Loucy (cell line): ENCODE results near the gene OSBPL1A.

Source experiments
- H2AFZ ChIP-seq: fragments of 200-600 bp; sonication (generic); 2 replicates; pipeline ENCODE4 v1.6.0; 2016; ENCODE audit warnings: antibody characterized with exemption, mild to moderate bottlenecking, low read length, moderate library complexity
- H3F3A ChIP-seq: fragments of 200-600 bp; 2 replicates; pipeline ENCODE4 v1.6.0; 2016; ENCODE audit warnings: antibody characterized with exemption, low read depth, mild to moderate bottlenecking
- H3K27me3 ChIP-seq: fragments of 200-600 bp; sonication (generic); 2 replicates; pipeline ENCODE4 v1.6.1; 2014; ENCODE audit warnings: low read length, mild to moderate bottlenecking; ENCODE audit not compliant: insufficient read depth, poor library complexity, severe bottlenecking
- H3K36me3 ChIP-seq: fragments of 200-600 bp; sonication (generic); 2 replicates; pipeline ENCODE4 v1.6.1; 2016; ENCODE audit warnings: low read length; ENCODE audit not compliant: insufficient read depth
- H3K4me1 ChIP-seq: fragments of 200-600 bp; sonication (generic); 2 replicates; pipeline ENCODE4 v1.5.1; 2014; ENCODE audit warnings: low read length, mild to moderate bottlenecking; ENCODE audit not compliant: insufficient read depth, poor library complexity, severe bottlenecking
- H3K4me2 ChIP-seq: fragments of 200-600 bp; sonication (generic); 2 replicates; pipeline ENCODE4 v1.6.0; 2014; ENCODE audit warnings: antibody characterized with exemption, low read length, low read depth, mild to moderate bottlenecking; ENCODE audit not compliant: poor library complexity, severe bottlenecking
- H3K4me3 ChIP-seq: fragments of 200-600 bp; sonication (generic); 2 replicates; pipeline ENCODE4 v1.5.1; 2014; ENCODE audit warnings: low read length, mild to moderate bottlenecking, mixed read lengths; ENCODE audit not compliant: poor library complexity, severe bottlenecking
- H3K79me2 ChIP-seq: fragments of 200-600 bp; sonication (generic); 2 replicates; pipeline ENCODE4 v1.6.1; 2014; ENCODE audit warnings: low read length; ENCODE audit not compliant: insufficient read depth
- H3K9ac ChIP-seq: fragments of 200-600 bp; sonication (generic); 2 replicates; pipeline ENCODE4 v1.6.0; 2014; ENCODE audit warnings: mild to moderate bottlenecking, low read depth, low read length, moderate library complexity; ENCODE audit not compliant: poor library complexity, severe bottlenecking
- H3K9me2 ChIP-seq: fragments of 200-600 bp; sonication (generic); replicated peaks from 2 replicates; pipeline ENCODE4 v1.6.1; 2016; ENCODE audit warnings: low read depth, low read length, mixed read lengths
- H3K9me3 ChIP-seq: fragments of 200-600 bp; sonication (generic); 2 replicates; pipeline ENCODE4 v1.6.1; 2014; ENCODE audit warnings: mild to moderate bottlenecking, antibody characterized with exemption, low read length, low read depth; ENCODE audit not compliant: insufficient read depth
- H4K20me1 ChIP-seq: fragments of 200-600 bp; sonication (generic); 2 replicates; pipeline ENCODE4 v1.6.0; 2014; ENCODE audit warnings: antibody characterized with exemption, low read length, mild to moderate bottlenecking; ENCODE audit not compliant: insufficient read depth, poor library complexity, severe bottlenecking
- EZH2phosphoT487 ChIP-seq: fragments of 200-600 bp; IDR thresholded peaks from 2 replicates; pipeline ENCODE4 v1.6.1; 2018; ENCODE audit warnings: antibody characterized with exemption, mild to moderate bottlenecking, moderate library complexity, borderline replicate concordance
- TF ChIP-seq, protein P1 (sequence below): fragments of 200-600 bp; sonication (generic); conservative IDR thresholded peaks from 2 replicates; pipeline ENCODE4 v1.5.1; 2014; ENCODE audit warnings: mild to moderate bottlenecking, antibody characterized with exemption, low read length

Gene OSBPL1A

GRCh38 chr18:24263050-24263449 lies 134.6 kb downstream of the OSBPL1A start:
- H3K9me2 ChIP-seq: no peaks in the 10 kb centered on the region
- H3K36me3 ChIP-seq: no peaks in the 10 kb centered on the region
- H3K9ac ChIP-seq: no peak overlapping the region
- no peaks in the 10 kb centered on the region for H3K79me2 ChIP-seq
- H3K9me3 ChIP-seq: no peaks in the 10 kb centered on the region
- H3K4me3 ChIP-seq: no peak overlapping the region
- H2AFZ ChIP-seq: no peak overlapping the region
- TF ChIP-seq, protein P1, sequence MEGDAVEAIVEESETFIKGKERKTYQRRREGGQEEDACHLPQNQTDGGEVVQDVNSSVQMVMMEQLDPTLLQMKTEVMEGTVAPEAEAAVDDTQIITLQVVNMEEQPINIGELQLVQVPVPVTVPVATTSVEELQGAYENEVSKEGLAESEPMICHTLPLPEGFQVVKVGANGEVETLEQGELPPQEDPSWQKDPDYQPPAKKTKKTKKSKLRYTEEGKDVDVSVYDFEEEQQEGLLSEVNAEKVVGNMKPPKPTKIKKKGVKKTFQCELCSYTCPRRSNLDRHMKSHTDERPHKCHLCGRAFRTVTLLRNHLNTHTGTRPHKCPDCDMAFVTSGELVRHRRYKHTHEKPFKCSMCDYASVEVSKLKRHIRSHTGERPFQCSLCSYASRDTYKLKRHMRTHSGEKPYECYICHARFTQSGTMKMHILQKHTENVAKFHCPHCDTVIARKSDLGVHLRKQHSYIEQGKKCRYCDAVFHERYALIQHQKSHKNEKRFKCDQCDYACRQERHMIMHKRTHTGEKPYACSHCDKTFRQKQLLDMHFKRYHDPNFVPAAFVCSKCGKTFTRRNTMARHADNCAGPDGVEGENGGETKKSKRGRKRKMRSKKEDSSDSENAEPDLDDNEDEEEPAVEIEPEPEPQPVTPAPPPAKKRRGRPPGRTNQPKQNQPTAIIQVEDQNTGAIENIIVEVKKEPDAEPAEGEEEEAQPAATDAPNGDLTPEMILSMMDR: no peak
- TF ChIP-seq EZH2phosphoT487: no peak
- no peaks in the 10 kb centered on the region for H3K27me3 ChIP-seq
- no peaks in the 10 kb centered on the region for H3K4me1 ChIP-seq
- no peak overlapping the region for H3K4me2 ChIP-seq
- H3F3A ChIP-seq: no peaks in the 10 kb centered on the region
- no peaks in the 10 kb centered on the region for H4K20me1 ChIP-seq

DNA sequence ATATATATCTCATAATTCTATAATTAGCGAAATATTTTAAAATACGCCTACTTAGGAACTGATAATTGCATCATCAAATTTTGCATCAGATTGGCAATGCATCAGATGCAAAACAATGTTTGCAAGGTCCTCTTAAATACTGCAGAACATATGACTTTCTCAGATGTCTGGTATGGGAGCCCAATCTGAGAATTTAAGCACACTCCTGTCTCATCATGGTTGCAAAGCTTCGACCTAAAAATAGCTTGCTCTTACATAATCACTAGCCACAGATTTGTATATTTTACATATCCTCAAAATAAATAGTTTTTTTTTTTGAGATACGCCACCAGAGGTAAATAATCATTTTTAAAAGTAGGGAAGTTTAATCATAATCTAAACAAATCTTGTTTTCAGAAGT lies 135.5 kb downstream of the OSBPL1A start:
- H3K4me1 ChIP-seq: no peaks in the 10 kb centered on the region
- no peaks in the 10 kb centered on the region for H3F3A ChIP-seq
- H3K27me3 ChIP-seq: no peaks in the 10 kb centered on the region
- TF ChIP-seq, protein P1: no peak
- TF ChIP-seq EZH2phosphoT487: no peak
- H3K79me2 ChIP-seq: no peaks in the 10 kb centered on the region
- H2AFZ ChIP-seq: no peak overlapping the region
- no peak overlapping the region for H3K4me2 ChIP-seq
- no peaks in the 10 kb centered on the region for H3K9me3 ChIP-seq
- H4K20me1 ChIP-seq: no peaks in the 10 kb centered on the region
- H3K9me2 ChIP-seq: no peaks in the 10 kb centered on the region
- H3K36me3 ChIP-seq: no peaks in the 10 kb centered on the region
- H3K4me3 ChIP-seq: no peak overlapping the region
- no peak overlapping the region for H3K9ac ChIP-seq

- Histone ChIP-seq H3K79me2 (no peaks in the 10 kb centered on the region), H4K20me1 (no peaks in the 10 kb centered on the region), H3K27me3 (no peaks in the 10 kb centered on the region), H3K9ac (no peak overlapping the region), H3K4me2 (no peak overlapping the region), H3K36me3 (no peaks in the 10 kb centered on the region), H2AFZ (no peak overlapping the region), H3F3A (no peaks in the 10 kb centered on the region), H3K9me2 (no peaks in the 10 kb centered on the region), H3K4me1 (no peaks in the 10 kb centered on the region), H3K4me3 (no peak overlapping the region), H3K9me3 (no peaks in the 10 kb centered on the region)
- TF ChIP-seq, protein P1: no peak
- TF ChIP-seq EZH2phosphoT487: no peak
Observed at GRCh38 chr18:24259869-24260641, 137.6 kb downstream of the OSBPL1A start.
